Kidney capillary endothelial cell (primary cell): ENCODE measurements around the gene TPRG1.

Source experiments
- DNase-seq: peaks from one replicate; pipeline ENCODE4 v3.0.0-alpha.2; 2018; ENCODE audit warnings: low spot score

The TPRG1 gene

DNA sequence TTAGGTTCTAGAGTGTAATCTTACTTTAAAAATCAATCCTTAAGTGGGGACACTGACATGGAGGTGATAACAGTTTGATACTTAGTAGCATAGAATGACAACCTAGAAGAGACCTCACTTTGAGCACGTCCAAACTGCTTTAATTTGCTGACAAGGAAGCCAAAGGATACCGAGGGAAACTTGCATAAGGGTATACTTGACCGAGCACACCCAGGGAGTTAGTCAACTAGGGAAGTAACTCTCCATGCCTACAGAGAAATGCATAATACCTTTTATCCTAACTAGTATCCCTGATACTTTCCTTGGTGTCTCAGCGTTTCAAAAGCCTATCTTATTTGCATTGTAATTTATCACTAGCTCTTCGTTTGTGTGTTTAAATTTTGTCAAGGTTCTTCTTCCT, 5.5 kb upstream of the TPRG1 start:
- no peak for DNase-seq

DNA sequence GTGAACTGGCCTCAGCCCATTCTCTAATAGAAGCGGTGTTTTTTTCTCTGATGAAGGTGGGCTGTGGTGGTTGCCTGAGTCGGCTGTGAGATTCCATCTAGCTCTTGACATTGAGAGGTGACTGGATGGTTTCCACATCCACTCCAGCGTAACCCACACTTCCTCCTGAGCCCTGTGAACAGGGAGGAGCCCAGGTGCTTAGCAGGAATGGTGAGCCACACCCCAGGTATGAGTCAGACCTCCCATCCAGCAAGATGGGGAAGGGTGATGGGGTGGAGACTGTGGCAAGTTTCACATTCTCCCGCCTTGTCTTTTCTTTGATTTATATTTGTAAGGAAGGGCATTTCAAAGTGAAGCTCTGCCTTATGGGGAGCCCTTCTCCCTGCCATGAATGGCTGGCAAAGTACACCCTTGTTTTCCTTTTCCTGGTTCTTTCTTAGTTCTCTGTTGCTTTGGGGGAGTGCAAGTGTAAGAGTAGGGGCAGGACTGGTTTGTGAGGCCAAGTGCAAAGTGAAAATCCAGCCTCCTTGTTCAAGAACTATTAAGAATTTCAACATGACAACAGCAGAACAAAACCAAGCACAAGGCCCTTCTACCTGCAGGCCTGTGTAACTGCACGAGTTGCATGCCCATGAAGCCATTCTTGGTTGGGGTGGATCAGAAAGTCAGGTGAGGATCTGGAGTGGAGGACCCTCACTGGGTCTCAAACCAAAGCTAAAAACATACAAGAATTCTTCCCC, 4.6 kb upstream of the TPRG1 start:
- DNase-seq: no peak

DNA sequence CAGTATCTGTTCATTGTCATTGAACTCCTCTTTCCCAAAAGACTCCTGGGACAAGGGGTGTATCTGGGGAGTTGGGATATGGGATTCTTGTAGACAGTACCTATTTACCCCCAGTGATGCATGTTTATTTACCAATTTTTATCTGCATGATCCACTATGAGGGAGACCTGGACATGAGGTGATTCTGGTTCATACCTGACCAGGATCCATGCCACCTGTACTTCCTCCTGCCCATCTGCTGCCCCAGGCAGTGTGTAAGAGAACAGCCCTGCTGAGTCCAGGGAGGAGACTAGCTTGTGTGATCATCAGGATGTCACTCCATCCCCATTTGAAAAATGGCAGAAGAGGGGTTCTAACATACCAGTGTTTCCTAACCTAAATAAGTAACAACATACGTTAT, 3.1 kb upstream of the TPRG1 start:
- DNase-seq: no peak

DNA sequence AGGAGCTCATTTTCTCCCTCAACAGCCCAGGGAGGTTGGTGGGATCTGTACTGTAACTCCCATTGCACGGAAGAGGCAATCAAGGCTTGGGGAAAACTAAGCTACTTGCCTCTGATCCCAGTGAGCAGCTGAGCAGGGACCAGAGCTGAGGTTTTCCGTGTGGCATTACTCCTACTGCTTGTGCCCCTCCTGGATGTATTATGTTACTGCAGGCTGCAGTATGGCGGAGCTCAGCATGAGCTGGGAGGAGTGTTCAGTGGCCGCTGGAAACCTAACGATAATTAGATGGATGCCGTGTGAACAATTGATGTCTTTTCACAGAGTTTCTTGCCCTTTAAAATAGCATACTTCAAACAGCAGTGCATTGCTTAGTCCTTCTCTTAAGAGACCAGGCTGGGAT, 2.0 kb upstream of the TPRG1 start:
- no peak for DNase-seq

DNA sequence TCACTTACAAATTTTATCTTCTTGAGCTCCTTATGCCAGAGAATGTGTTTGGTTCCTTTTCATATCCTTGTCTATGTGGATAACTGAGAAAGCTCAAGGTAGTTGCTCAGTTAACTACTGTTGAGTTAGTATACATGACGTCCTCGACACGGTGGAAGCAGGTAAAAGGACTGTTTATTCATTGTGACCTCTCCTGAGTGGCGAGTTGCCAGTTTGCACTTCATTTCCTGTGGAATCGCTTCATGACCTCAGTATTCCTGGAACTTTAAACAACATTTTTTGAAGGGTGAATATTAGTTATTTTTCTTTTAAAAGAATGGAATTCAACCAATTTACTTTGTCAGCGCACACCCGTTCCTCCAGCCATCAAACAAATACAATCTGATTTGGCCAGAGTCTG, 1.2 kb upstream of the TPRG1 start:
- DNase-seq: no peak

DNA sequence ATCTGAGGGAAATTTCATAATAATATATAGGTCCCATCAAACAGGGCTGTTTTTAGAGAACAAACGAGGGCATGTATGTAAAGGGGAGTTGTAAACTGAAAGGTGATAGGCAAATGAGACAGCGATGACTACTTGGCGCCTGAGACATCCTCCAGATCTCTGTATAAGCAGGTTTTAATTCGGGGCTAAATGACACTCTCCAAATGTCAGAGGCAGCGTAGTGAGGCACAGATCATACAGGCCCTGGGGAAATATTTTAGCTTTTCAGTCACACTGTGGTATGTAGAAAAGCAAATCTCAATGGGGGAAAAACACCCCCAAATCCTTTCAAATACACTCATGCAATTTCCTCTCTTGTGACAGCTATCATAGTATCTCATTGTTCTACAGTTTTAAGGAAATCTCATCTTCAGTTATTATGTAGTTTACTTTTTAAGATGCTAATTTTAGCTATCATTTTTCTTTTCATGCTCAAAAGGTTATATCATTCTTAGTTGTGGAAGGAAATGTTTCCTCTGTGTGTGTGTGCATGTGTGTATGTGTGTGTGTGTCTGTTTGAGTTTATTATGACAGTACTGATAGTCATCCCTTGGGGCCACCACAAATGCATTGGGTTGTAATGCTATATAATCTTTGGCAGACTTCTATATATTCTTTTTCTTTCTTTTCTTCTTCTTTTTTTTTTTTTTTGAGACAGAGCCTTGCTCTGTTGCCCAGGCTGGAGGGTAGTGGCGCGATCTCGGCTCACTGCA, 1.1 kb downstream of the TPRG1 start:
- no peak for DNase-seq

DNA sequence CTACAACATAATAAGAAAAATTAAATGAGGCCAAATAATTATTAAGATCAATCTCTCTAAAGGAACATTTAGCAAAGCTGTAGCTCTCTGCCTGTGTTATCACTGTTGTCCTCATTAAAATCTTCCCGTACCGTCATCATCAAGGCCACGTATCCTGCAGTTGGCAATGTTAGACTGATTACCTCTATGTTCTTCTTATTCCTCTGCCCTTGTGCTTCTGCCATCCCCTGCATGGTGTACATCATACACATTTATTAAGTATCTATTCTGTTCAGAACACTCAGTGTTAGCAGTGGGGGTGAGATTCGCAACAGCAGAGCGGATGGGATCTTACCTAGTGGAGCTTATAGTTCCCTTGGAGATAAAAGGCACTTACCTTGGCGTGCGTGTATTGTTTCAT, 12.8 kb downstream of the TPRG1 start:
- no peak for DNase-seq

DNA sequence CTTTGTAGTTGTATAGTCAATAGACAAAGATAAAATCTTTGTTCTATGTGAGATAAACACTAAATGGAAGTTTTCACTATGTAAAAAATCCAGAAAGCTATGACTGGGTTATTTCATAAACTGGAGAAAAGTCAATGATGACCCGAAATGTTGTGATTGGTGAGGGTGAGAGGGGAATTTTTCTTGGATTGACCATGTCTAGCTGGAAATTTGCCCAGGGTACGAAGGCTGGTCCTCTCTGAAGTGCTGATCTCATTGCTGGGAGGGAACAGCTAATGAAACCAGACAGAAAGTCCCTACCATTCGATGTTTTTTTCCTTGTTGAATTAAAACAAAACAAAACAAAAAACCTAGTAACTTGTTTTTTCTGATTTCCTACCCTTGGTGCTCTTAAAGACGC, 14.3 kb downstream of the TPRG1 start:
- no peak for DNase-seq

DNA sequence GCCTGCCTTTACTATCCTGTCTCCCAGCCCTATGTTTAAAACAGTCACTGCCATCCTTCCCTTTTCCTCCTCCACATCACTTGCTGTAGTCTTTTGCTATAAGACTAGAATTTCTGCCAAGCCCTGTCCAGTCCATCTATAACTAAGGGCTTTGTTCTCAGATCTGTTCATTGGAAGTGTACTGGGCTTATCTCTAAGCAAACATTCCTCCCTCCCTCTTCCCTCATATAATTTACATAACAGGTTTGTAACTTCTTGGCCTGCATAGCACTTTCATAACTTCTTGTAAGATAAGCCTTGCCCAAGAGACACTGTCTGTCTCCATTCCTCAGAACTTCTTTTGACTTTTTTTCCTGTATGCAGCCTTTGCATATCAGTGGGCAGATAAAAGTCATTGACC, 16.7 kb downstream of the TPRG1 start:
- DNase-seq: no peak

DNA sequence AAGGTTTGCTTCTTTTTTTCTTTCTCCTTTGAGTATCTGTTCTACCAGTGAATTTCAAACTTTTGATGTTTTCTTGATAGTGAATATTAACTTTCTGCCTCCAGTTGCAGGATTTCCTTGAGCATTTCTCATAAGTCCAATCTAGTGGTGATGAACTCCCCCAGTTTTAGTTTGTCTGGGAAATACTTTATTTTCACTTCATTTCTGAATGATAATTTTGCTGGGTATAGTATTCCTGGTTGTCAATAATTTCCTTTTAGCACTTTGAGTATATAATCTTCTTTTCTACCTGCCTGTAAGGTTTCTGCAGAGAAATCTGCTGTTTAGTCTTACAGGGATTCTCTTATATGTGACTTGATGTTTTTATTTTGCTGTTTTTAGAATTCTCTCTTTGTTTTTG, 21.0 kb downstream of the TPRG1 start:
- no peak for DNase-seq

DNA sequence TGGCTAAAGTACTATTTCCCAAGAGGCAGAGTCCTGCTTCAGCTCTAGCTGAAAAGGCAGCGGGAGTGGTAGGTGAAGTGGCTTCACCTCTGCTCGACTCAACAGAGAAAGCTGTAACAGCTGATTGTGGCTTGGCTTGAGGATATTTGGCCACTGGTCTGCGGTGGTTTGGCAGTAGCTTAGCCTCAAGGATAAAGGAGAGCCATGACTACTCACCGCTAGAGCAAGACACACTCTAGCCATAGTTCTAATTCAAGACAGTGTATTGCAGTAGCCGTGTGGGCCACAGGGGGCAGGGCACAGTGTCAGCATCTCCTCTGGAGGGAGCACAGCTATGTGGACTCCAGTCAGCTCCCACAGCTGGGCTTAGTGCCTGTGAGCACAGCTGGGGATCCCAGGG, 23.5 kb downstream of the TPRG1 start:
- DNase-seq: no peak

DNA sequence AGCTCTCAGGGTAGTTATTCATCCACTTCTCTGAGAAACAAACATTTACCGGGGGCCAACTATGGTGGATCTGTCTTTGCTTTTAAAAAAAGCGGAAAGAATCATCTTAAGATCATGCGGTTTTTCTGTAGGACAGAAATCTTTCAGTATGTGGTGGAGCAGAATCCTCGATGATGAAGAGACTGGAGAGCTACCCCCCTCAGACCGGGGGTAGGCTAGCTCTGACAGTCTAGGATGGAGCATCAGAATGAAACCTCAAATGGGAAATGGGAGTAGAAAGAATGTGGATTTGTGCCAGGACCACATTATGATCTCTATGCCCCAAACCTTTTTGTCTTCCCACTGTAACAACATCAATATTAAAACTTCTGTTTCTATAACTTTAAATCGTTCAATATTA, 30.3 kb downstream of the TPRG1 start:
- DNase-seq: no peak

DNA sequence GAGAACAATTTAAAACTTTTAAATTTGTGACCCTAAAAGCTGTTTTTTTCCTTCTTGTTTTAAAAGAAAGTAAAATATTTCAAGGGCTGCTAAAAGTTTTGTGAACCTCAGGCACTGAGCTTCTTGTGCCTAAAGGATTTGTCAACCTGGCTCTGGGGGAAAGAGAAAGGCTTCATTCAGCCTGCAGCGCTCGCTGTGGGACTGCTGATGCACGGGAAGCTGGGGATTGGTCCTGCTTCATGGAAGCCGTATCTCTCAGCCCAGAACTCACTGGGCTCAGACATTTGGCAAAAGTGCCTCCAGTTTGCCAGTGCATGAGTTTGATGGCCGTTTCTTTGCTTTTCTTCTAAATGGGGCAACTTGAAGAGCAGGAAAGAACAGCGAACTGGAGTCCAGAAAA, 30.8 kb downstream of the TPRG1 start:
- no peak for DNase-seq

DNA sequence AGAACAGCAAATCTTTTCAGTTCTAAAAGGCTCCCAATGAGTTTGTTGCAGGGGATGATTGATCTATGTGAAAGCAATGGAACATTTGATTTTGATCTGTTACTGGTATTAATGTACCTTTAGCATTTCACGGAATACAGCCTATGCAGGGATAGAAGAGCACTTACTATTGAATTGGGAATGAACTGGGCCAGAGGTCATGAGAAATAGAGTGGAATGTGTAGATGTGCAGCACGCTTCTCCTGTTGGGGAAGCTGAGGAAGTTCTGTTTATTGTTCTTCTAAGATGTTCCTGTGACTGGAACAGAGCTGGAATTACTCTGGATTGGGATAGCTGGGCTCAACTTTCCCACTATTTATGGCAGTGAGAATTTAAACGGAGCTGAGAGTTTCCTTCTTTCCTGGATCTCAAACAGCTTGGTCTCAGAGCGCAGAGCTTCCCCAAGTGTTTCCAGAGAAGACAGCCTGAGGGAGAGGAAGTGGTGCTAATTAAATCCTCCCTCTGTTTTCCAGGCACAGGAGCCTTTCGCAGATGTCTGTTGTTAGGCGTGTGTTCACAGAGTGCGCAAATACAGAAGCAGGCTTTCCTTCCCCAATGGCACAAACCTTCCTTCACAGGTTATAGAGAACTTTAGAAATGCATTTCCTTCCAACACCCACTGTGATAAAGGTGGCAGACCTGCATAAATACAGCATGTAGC, 32.5 kb downstream of the TPRG1 start:
- no peak for DNase-seq

DNA sequence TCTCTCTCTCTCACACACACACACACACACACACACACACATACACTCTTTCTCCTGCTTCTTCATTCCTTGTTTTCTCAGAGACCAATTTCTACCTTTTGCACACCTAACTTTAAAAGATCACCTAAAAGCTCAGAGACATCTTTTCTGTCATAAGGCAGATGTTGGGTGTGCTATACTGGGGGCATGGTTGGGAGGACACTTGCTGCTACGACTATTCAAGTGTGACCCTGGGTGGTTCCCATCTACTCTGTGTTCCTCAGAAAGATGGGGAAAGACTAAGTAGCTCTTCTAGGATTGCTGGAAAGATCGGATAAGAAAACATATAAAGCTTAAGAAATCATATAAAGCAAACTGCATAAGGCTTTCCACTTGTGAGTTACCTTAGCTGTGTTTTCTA, 33.2 kb downstream of the TPRG1 start:
- no peak for DNase-seq

DNA sequence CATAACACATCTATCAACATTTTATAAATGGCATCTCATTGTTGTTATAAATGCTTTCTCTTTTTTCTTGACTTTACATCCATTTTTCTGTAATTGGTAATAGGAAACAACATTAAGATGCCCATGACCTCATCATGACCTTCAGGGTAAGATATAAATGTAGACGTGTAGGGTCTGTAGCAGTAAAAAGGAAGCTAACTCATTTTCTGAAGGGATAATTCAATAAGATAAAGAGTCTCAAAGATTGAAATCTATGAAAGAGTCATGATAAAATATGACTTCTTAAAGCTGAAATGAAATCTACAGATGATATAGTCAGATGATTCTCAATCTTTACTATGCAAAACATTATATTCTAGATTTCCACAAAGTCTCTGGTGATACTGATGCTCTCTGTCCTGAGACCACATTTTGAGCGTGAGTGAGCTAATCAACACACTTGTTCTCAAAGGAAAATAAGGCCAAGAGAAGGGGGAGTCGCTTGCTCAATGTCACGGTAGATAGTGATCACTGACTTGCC, 38.5 kb downstream of the TPRG1 start:
- DNase-seq: no peak

DNA sequence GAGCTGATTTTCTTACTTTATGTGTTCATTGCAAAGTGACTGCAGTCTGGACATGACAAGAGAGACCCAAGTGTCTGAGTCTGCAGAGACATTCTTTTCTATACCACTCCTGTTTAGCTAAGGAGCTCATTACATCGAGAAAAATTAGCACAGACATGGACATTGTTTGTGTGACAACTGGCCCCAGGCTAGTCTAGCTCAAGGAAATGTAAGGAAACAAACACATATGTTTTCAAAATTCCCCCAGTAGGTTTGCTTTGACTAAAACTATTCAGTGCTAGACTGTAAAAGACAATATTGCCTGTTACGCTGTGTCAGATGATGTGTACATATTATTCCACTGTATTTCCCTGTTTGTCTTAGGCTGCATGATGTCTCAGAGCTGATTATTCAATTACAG, 40.9 kb downstream of the TPRG1 start:
- no peak for DNase-seq

DNA sequence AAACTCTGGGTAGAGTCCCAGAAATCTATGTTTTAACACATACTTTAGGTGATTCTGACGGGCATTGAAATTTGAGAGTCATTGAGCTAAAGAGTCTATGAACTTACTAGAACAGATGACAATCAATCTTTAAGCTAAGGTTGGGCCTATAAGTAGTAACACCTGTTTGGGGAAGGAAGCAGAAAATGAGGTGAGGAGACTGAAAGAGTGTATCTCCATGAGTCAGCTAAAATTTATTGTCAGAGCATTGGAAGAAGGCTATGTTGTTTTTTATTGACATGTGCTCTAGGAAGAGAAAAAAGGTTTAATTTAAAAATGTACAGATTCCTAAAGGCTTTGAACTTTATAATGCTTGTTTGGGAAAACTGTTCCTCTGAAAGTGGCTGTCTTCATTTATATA, 42.9 kb downstream of the TPRG1 start:
- DNase-seq: no peak

DNA sequence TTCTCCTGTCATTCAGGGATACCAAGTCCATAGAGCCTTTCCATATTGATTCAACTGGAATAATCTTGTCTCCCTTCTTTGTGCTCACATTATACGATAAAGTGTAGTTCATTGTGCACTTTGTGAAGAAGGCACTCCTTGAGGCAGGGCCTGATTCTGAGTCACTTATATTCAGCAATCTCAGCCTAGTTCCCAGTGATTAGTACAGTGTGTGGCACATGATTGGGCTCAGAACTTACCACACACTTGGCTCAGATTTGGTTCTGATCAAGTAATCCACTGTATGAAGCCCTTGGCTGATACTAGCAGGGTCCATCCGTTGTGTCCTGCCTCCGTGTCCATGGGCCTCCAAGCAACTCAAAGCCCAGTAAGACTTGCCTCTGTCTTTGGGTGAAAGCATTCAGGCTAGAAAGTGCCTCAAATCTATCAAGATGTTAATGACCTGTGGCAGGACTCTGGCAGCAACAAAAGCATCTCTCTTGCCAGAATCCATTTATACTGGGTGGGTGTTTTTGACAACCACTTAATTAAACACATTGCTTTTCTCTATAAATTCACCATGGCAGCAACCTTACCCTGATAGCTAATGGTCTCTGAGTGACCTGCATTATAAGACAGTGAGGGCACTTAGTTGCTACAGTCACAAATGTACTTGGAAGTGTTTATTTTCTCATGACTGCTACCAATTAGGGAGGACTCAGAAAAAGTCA, 51.3 kb downstream of the TPRG1 start:
- no peak for DNase-seq

DNA sequence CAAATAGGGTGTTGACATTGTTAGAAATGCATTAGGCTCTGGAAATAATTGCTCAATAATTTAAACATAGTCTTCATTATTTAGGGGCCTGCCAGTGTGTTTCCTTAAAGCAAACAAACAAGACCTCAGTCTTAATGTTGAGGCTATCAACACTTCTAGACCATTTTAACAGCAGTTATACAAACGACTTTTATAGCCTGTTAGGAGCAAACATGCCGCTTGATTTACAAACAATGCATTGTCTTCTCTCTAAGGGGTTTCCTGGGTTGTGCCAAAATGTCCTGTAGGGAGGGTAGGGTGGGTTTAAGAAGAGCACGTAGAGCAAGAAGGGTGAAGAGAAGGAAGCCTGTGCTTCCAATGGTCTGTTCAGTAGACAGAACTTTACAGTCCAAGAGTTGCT, 53.7 kb downstream of the TPRG1 start:
- no peak for DNase-seq

DNA sequence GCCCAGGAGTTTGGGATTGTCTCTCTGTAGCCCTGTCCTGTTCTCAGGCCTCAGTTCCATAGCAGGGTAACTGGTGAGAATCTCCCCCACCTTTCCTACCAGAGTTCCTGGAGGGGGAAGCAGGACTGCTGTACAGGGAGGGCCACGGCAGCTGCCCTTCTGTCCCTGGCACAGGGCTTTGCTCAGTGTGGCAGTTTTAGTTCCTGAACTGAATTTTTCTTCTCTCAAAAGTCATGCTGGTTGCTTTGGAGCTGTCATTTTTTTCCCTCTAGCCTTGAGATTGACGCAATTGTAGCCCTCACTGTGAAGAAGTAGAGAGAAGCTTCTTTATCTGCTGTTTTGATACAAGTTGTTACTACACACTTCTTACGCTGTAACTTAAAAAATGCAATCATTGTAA, 55.5 kb downstream of the TPRG1 start:
- no peak for DNase-seq

DNA sequence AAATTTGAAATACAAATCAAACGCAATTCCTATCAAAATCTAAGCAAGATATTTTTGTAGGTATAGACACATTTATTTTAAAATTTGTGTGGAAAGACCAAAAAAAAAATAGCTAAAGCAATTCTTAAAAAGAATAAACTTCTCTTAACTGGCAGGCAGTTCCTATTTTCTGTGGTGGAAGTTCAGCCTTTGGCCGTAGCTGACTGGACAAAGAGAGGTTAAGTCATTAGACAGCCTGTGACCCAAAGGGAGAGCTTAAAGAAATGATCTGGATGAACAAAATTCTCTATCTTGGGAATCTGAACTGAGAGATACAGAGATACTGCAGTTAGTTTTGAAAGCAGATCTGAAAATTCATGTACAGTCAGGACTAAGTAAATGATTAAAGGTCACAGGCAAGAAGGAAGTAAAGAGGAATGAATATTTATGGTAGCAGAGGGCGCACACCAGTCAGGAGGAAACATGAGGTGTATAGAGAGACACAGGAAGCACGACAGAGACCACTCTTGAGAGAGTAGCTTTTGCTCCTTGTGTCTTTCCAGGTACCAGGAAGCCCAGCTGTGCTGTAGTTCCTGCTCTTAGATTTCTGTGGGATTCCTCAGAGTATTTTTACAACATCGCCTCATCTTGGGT, 57.5 kb downstream of the TPRG1 start:
- DNase-seq: no peak
